ENCODE measurements around the gene MED1. TPM values are rescaled to one million over a fixed set of nuclear protein-coding genes. Genes with fewer than 3 reads are reported as not detected.

MED1 gene
- total and polyA plus RNA-seq, 4 donors, result 4.4 to 19.3 (median 9.1) TPM

DNA sequence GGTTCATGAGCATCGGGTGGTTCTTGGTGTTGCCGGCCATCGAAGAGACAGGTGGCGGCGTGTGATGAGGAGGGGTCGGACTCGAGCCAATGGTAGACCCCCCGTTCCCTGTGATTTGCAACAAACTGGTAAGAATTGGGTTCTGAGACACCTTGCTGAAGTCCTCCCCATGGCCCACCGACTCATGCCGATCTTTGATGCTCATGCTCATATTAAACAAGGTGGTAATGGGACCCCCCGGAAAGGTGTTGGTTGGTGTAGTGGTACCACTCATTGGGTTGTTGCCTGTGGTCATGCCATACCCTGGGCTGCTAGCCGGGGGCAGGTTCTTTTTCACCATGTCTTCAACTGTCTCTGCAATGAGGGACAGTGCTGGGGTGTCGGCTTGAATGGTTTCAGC, 40.8 kb downstream of the MED1 start:
- Histone ChIP-seq H3K27ac (ENCODE audit: low read depth in 1 of 2, low read length in 2 of 2) (no peak overlapping the region), H3K4me3 (ENCODE audit: low read depth in 1 of 3, low read length in 3 of 3) (no peak overlapping the region), H3K9ac (ENCODE audit: low read depth in 1 of 2, low read length in 2 of 2) (no peak overlapping the region), H3K27me3 (ENCODE audit: control insufficient read depth in 4 of 4, insufficient read depth in 4 of 4, low read length in 3 of 4) (no peaks in the 10 kb centered on the region), H3K4me1 (ENCODE audit: control insufficient read depth in 4 of 4, insufficient read depth in 4 of 4, low read length in 3 of 4) (no peaks in the 10 kb centered on the region), H3K36me3 (ENCODE audit: control insufficient read depth in 4 of 4, insufficient read depth in 3 of 4, low read depth in 1 of 4, low read length in 3 of 4) (peaks cover 14 to 62% (median 42%) of the 10 kb centered on the region in 4 donors), H3K9me3 (ENCODE audit: control insufficient read depth in 4 of 4, low read length in 3 of 4) (no peaks in the 10 kb centered on the region)
- DNase-seq (ENCODE audit: low spot score), result no peak
- TF ChIP-seq, protein P1, sequence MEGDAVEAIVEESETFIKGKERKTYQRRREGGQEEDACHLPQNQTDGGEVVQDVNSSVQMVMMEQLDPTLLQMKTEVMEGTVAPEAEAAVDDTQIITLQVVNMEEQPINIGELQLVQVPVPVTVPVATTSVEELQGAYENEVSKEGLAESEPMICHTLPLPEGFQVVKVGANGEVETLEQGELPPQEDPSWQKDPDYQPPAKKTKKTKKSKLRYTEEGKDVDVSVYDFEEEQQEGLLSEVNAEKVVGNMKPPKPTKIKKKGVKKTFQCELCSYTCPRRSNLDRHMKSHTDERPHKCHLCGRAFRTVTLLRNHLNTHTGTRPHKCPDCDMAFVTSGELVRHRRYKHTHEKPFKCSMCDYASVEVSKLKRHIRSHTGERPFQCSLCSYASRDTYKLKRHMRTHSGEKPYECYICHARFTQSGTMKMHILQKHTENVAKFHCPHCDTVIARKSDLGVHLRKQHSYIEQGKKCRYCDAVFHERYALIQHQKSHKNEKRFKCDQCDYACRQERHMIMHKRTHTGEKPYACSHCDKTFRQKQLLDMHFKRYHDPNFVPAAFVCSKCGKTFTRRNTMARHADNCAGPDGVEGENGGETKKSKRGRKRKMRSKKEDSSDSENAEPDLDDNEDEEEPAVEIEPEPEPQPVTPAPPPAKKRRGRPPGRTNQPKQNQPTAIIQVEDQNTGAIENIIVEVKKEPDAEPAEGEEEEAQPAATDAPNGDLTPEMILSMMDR (IDR thresholded peaks at IDR 0.05; ENCODE audit: low read depth, low read length, missing input control), result no peak
- TF ChIP-seq FOXA2 (IDR thresholded peaks at IDR 0.05) (no peak), YY1 (IDR thresholded peaks at IDR 0.05) (no peak), HNF4A (conservative IDR thresholded peaks at IDR 0.05) (no peak), RAD21 (IDR thresholded peaks at IDR 0.05) (no peak), SP1 (IDR thresholded peaks at IDR 0.05) (no peak), NR2F2 (IDR thresholded peaks at IDR 0.05) (no peak), TAF1 (conservative IDR thresholded peaks at IDR 0.05) (no peak), GABPA (IDR thresholded peaks at IDR 0.05 in 1 of 2, conservative IDR thresholded peaks at IDR 0.05 in 1 of 2) (no peak), RXRA (IDR thresholded peaks at IDR 0.05) (no peak), JUND (IDR thresholded peaks at IDR 0.05) (no peak), HNF4G (IDR thresholded peaks at IDR 0.05) (no peak), FOXA1 (IDR thresholded peaks at IDR 0.05) (no peak)
- TF ChIP-seq, protein P2, sequence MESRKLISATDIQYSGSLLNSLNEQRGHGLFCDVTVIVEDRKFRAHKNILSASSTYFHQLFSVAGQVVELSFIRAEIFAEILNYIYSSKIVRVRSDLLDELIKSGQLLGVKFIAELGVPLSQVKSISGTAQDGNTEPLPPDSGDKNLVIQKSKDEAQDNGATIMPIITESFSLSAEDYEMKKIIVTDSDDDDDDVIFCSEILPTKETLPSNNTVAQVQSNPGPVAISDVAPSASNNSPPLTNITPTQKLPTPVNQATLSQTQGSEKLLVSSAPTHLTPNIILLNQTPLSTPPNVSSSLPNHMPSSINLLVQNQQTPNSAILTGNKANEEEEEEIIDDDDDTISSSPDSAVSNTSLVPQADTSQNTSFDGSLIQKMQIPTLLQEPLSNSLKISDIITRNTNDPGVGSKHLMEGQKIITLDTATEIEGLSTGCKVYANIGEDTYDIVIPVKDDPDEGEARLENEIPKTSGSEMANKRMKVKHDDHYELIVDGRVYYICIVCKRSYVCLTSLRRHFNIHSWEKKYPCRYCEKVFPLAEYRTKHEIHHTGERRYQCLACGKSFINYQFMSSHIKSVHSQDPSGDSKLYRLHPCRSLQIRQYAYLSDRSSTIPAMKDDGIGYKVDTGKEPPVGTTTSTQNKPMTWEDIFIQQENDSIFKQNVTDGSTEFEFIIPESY (IDR thresholded peaks at IDR 0.05), result no peak
- TF ChIP-seq, protein P3, sequence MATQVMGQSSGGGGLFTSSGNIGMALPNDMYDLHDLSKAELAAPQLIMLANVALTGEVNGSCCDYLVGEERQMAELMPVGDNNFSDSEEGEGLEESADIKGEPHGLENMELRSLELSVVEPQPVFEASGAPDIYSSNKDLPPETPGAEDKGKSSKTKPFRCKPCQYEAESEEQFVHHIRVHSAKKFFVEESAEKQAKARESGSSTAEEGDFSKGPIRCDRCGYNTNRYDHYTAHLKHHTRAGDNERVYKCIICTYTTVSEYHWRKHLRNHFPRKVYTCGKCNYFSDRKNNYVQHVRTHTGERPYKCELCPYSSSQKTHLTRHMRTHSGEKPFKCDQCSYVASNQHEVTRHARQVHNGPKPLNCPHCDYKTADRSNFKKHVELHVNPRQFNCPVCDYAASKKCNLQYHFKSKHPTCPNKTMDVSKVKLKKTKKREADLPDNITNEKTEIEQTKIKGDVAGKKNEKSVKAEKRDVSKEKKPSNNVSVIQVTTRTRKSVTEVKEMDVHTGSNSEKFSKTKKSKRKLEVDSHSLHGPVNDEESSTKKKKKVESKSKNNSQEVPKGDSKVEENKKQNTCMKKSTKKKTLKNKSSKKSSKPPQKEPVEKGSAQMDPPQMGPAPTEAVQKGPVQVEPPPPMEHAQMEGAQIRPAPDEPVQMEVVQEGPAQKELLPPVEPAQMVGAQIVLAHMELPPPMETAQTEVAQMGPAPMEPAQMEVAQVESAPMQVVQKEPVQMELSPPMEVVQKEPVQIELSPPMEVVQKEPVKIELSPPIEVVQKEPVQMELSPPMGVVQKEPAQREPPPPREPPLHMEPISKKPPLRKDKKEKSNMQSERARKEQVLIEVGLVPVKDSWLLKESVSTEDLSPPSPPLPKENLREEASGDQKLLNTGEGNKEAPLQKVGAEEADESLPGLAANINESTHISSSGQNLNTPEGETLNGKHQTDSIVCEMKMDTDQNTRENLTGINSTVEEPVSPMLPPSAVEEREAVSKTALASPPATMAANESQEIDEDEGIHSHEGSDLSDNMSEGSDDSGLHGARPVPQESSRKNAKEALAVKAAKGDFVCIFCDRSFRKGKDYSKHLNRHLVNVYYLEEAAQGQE (IDR thresholded peaks at IDR 0.05), result no peak
- TF ChIP-seq, protein P4, sequence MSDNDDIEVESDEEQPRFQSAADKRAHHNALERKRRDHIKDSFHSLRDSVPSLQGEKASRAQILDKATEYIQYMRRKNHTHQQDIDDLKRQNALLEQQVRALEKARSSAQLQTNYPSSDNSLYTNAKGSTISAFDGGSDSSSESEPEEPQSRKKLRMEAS (IDR thresholded peaks at IDR 0.05), result no peak
- TF ChIP-seq, protein P5, sequence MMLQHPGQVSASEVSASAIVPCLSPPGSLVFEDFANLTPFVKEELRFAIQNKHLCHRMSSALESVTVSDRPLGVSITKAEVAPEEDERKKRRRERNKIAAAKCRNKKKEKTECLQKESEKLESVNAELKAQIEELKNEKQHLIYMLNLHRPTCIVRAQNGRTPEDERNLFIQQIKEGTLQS (IDR thresholded peaks at IDR 0.05), result no peak
- 97% methylated on average over 13 of the region's 13 CpGs for WGBS

DNA sequence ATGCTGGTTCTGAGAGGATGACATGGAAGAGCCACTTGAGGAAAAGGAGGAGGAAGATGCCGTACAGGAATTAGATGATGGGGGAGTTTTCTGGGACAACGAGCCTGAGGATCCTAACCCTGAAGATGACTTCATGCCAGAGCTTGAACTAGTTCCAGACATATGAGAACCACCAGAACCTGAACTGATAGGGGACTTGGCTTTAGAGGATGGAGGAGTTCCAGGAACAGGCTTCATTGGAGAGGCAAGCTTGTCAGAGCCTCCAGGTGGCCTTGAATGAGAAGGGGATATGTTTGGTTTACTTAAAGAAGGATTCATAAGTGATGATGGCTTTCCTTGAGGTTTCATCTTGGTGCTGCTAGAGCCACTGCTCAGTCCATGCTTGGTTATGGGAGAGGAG, 42.7 kb downstream of the MED1 start:
- no peak for DNase-seq (ENCODE audit: low spot score)
- 86% methylated on average over 2 of the region's 2 CpGs for WGBS

More for the DNA sequence above, 42.7 kb downstream of the MED1 start:
- Histone ChIP-seq H3K27ac (ENCODE audit: low read depth in 1 of 2, low read length in 2 of 2) (no peak overlapping the region), H3K9me3 (ENCODE audit: control insufficient read depth in 4 of 4, low read length in 3 of 4) (no peaks in the 10 kb centered on the region), H3K4me1 (ENCODE audit: control insufficient read depth in 4 of 4, insufficient read depth in 4 of 4, low read length in 3 of 4) (no peaks in the 10 kb centered on the region), H3K36me3 (ENCODE audit: control insufficient read depth in 4 of 4, insufficient read depth in 3 of 4, low read depth in 1 of 4, low read length in 3 of 4) (peaks cover 15 to 46% (median 34%) of the 10 kb centered on the region in 4 donors), H3K4me3 (ENCODE audit: low read depth in 1 of 3, low read length in 3 of 3) (no peak overlapping the region), H3K27me3 (ENCODE audit: control insufficient read depth in 4 of 4, insufficient read depth in 4 of 4, low read length in 3 of 4) (no peaks in the 10 kb centered on the region), H3K9ac (ENCODE audit: low read depth in 1 of 2, low read length in 2 of 2) (no peak overlapping the region)
- TF ChIP-seq, protein P4 (IDR thresholded peaks at IDR 0.05), result no peak
- TF ChIP-seq, protein P2 (IDR thresholded peaks at IDR 0.05), result no peak
- no peak for TF ChIP-seq GABPA (IDR thresholded peaks at IDR 0.05 in 1 of 2, conservative IDR thresholded peaks at IDR 0.05 in 1 of 2)
- TF ChIP-seq TAF1 (conservative IDR thresholded peaks at IDR 0.05), result no peak
- TF ChIP-seq YY1 (IDR thresholded peaks at IDR 0.05), result no peak
- TF ChIP-seq EGR1 (IDR thresholded peaks at IDR 0.05; ENCODE audit: low read depth in 2 of 2), result no peak
- no peak for TF ChIP-seq JUND (IDR thresholded peaks at IDR 0.05)
- TF ChIP-seq HNF4G (IDR thresholded peaks at IDR 0.05), result no peak
- TF ChIP-seq, protein P5 (IDR thresholded peaks at IDR 0.05), result no peak
- no peak for TF ChIP-seq HNF4A (conservative IDR thresholded peaks at IDR 0.05)
- no peak for TF ChIP-seq FOXA2 (IDR thresholded peaks at IDR 0.05)
- no peak for TF ChIP-seq RAD21 (IDR thresholded peaks at IDR 0.05)
- no peak for TF ChIP-seq FOXA1 (IDR thresholded peaks at IDR 0.05)
- no peak for TF ChIP-seq NR2F2 (IDR thresholded peaks at IDR 0.05)
- no peak for TF ChIP-seq RXRA (IDR thresholded peaks at IDR 0.05)

All from liver (tissue), 9 donors.